DMS114 treated with DMSO at 0.1 percent for 48 hours (cell line): ENCODE data around the gene UBA52.
"Not testable (repeated sequence)": the region's sequence is repeated elsewhere in the genome, so short reads cannot be mapped to it uniquely, and the experiment has no call there.

Experiments used
- DNase-seq: peaks from one replicate; lab custom pipeline; 2025; ENCODE audit not compliant: unreplicated experiment; lab: John Stamatoyannopoulos, UW

UBA52 gene

DNA sequence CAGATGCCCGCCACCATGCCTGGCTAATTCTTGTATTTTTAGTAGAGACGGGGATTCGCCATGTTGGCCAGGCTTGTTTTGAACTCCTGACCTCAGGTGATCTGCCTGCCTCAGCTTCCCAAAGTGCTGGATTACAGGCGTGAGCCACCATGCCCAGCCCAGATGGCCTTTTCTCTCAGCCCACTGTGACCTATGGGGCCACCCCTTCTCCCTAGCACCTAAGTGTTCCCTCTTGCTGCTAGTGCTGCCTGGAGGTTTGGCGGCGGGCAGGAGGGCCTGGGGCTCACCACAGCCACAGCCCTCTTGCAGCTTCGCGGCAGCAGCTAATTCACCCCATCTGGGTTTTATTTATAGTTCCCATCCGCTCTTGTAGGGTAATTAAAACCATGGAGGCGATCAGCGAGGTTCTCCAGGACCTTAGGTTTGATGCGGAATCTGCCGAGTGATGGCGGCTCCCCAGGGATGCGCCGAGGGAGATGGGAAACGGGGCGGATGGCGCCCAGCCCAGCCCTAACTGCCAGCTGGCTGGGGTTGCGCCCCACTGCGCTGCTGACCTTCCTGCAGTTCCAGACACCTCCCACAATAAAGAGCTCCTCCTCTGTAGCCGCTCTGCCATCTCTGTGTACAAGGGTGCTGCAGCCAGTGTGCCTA is 20.2 kb downstream of the UBA52 start:
- no peak for DNase-seq

DNA sequence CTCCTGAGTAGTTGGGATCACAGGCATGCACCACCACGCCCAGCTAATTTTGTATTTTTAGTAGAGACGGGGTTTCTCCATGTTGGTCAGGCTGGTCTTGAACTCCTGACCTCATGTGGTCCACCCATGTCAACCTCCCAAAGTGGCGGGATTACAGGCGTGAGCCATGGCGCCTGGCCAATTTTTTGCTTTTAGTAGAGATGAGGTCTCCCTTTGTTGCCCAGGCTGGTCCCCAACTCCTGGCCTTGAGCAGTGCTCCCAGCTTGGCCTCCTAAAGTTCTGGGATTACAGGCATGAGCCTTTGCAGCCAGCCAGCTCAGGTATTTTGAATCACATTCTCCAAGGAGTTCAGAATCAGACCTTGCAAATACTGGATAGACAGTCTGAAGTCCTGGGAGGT is 21.1 kb downstream of the UBA52 start:
- not testable (repeated sequence) for DNase-seq

DNA sequence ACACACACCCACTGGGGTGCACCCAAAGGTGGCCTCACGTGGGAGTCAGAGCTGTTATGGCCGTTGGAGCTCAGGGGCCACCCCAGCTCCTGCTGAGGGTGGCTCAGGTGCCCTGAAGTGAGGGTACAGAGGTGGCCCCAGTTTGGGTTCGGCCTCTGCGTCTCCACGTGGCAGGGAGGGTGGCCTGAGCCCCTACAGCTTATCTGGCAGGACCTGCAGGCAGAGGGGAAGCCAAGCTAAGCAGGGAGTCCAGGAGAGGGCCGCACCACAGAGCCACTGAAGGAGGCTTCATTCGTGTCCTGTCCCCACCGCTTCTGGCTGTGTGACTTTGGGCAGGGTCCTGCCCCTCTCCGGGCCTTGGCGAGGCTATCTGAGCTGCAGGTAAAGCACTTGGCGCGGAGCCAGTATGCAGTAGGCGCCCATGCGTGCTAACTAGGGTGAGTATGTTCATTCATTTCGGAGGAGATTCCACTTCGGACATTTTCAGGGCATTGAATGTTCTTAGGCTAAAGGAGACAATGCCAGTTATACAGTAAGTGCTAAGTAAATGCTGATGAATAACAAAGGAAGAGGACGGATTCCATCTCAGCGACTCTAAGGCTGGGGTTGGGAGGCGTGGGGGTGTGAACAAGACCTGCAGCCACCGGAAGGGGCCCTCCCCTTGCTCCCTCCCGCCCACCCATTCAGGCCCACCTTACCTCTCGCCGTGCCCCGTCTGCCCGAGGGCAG is 21.9 kb downstream of the UBA52 start:
- no peak for DNase-seq

DNA sequence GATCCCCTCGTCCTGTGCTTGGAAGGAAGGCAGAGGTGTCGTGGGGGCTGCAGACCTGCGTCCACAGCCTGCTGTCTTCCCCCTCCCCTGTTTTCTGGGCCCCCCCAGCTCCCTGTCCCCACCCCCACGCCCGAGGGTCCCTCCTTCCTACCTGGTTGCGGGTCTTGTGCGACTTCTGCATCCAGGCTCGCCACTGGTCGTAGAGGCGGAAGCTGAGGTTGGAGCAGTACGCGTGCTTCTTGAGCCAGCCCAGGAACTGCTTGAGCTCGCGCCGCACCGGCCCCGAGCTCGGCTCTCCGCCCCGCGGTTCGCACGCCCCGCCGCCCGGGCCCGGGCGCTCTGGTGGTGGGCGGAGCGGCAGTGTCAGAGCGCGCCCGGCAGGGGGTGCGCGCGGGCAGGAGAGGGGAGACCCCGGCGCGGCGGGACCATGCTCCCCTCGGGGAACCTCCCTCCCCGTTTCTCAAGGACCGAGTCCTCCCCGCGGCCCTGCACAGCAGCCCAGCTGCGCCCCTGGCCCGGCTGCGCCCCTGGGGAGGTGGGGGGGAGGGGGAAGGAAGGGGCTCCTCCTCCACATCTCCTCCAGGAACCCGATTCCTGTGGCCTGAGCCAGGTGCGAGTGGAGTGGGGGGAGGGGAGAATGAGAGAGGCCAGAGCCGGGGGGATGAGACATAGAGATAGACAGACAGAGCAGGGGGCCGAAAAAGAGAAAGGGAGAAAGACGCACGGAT is 22.6 kb downstream of the UBA52 start:
- DNase-seq = peak; percentile 38

DNA sequence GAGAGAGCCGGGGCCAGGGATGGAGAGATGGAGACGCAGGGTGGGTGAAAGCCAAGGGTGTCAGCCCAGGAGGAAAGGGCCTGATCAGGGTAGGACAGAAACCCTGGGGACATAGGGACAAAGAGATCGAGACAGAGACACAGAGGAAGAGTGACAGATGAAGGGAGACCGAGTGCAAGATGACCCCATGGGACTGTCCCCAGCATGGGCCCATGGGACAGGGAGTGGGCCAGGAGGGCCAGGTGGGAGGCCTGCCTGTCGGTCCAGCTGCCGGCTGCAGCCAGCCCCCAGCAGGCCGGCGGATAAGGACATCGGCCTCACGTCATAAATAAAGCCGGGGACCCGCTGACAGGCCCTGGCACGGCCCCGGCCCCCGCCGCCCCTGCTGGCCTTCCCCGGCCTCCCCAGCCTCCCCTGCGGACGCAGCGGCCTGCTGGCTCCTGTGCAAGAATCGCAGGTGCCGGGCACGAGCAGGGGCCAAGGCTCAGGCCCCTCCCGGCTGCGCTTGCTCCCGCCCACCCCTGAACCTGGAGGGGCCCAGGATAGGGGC is 23.2 kb downstream of the UBA52 start:
- no peak for DNase-seq

DNA sequence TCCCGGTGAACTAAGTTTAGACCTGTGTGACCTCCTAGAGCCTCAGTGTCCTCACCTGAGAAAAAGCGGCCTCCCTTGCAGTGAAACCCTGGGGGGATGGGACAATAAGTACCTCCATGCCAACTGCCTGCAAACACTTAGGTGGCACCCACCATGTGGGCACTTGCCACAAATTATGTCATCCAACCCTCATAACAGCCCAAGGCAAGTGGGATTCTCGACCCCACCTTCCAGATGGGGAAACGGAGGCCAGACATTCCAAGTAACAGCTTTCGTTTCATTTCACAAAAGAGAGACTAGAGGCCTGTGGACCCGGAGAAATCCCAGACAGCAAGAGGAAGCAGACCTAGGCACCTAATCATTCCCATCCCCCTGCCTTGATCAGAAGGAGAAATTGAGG is 23.8 kb downstream of the UBA52 start:
- DNase-seq = no peak

DNA sequence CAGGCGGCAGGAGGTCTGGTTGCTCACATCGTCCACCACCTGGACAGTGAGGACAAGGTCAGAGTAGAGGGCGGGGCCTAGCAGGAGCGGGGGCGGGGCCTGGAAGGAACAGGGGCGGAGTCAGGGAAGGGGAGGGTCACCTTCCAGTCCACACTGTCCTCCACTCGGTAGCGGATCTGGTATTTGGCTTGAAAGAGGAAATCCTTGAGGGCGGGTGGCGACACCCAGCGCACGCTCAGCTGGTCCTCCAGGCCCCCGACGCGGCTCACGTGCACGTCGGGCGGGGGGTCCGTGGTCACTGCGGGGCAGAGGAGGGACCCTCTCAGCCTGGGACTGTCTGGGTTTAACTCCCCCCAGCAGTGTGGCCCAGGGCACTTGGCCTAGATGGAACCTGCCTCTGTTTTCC is 25.1 kb downstream of the UBA52 start:
- no peak for DNase-seq

DNA sequence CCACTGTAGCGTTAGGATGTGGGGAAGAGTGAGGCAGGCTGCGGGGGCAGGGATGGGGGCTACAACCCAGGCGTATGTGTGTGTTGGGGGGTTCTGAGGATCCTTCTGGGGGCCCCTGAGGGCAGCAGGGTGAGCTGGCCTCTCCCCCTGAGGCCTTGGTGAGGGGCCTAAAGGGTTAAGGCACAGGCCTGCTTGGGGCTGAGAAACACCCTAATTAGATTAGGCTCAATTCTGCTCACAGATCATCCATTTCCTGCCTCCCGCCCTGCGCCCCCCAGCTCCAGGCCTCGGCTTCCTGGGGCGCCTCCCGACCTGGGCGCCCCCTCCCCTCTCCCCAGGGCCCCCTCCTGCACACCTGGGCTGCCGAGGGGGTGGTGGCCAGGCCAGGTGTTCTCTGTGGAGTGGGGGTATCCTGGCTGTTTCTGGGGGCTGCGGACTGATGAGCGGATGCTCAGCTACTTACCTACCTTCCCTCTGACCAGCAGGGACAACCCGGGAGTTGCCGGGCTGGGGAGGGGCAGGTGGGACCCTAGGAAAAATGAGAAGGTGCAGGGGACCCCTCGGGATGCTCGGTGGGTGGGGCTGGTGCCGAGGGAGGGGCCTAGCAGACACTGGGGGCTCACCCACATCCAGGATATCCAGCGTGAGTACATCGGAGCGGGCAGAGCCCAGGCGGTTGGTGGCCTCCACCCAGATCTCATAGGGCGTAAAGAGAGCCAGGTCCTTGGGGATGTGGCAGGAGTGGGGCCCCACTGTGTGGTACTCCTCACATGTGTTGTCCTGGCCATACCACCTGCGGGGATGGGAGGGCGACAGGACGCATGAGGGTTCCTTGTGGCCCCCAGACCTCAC is 26.4 kb downstream of the UBA52 start:
- no peak for DNase-seq

DNA sequence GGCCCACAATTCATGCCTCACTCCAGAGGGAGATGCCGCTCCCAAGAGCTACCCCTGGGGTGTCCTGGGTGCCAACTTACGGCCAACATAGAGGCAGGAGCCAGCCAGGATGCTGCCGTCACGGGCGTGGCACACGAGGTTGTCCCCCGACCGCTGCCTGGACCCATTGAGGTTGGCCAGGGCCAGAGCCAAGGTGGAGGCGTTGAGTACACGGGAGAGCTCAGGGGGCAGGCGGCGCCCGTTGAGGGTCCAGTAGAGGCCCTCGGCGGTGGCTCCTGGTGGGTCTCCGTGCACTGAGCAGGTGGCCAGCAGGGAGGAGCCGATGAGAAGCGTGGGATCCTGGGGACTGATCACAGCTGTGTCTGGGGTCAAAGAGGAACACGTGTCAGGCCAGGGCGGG is 27.8 kb downstream of the UBA52 start:
- DNase-seq = no peak

DNA sequence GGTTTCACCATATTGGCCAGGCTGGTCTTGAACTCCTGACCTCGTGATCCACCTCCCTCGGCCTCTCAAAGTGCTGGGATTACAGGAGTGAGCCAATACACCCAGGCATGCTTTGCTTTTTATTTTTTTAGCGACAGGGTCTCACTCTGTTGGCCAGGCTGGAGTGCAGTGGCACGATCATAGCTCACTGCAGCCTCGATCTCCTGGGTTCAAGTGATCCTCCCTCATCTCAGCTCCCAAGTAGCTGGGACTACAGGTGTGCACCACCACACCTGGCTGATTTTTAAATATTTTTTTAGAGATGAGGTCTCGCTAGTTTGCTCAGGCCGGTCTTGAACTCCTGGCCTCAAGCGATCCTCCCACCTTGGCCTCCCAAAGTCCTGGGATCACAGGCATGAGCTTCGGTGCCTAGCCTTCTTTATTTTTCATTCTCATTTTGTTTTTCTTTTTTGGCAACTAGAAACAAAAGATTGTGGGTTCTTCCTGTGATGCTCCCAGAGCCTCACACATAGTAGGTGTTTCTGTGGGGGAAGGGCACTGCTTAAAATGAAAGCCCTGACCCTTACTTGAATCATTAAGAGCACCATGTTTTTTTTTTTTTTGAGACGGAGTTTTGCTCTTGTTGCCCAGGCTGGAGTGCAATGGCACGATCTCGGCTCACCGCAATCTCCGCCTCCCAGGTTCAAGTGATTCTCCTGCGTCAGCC is 29.2 kb downstream of the UBA52 start:
- not testable (repeated sequence) for DNase-seq

DNA sequence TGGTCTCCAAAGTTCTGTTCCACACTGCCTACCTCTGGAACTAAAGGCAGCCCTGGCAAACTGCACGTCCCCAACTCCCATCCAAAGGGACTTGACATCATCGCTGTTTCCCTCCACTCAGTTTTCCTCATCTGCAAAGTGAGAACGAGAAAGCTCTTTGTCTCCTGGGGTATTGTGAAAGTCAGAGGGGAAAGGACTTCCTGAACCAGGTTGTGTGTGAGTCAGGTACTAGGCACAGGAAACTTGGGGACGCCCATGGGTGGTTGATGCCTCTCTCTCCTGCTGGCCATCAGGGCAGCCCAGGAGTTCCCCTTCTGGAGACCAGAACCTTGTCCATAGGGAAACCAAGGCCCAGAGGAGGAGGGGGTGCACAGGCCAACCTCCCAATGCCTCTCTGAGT is 30.2 kb downstream of the UBA52 start:
- DNase-seq = no peak

DNA sequence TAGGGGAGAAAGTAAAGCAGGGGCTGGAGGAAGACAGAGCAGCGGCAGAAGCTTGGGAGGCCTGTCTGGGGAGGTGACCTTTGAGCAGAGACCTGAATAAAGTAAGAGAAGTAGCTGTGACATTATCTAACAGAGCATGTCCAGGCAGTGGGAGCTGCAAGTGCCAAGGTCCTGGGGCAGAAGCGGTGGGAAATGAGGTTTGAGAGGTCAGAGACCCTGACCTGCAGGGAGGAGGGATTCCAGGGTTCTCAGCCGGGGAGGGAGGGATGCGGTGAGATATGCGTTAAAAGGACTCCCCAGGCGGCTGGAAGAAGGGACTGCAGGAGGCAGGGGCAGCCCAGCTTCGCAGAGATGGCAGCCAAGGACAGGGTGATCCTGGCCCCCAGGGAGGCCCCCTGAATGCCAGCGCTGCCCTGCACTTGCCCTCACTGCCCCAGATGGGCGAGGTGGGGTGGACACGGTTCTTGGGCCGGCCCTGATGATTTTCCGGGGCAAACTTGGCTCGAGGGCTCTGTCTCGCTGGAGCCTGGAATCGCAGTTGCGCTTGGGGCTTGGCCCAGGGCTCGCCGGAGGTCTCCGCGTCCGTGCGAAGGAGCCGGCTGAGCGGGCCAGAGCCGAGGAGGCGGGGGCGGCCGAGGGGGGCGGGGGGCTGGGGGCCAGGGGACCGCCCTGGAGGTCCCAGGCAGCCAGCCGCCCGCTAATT is 31.7 kb downstream of the UBA52 start:
- DNase-seq = peak; percentile 33

DNA sequence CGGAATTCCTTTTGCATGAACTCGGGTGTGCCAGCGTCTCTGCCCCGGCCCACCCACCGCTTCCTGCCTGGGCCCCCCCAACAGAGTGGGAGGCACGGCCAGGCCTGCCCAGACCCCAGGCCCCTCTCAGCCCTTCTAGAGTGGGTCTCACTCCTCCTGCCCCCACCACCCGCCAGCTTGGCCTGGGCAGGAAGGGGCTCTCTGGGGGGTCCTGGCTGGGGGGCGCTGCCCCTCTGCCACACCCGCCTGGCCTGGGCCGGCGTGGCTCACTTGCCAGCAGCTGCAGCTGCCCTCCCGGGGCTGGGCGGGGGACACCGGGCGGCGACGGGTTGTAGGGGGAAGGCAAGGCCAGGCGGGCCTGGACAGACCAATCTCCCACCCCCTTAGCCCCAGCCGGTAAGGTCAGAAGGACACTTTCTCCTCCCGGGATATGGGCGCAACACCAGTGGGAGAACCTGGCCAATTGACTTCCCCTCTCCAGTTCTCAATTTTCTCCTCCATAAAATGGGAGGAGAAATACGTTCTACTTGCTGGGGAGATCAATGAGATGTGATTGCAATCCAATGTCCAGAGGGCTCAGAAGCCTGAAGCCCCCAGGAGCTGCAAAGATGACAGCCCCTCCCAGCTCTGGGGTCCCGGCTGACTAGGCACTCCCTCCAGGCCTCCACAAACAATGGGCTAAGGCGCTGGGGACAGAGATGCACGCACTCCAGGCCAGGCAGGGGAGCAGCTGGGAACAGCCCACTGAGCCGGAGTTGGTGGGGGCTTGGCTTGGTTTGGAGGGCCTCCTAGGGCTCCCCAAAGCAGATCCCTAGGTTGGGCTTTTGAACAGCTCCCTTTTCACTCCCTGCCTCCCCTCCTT is 32.5 kb downstream of the UBA52 start:
- no peak for DNase-seq

DNA sequence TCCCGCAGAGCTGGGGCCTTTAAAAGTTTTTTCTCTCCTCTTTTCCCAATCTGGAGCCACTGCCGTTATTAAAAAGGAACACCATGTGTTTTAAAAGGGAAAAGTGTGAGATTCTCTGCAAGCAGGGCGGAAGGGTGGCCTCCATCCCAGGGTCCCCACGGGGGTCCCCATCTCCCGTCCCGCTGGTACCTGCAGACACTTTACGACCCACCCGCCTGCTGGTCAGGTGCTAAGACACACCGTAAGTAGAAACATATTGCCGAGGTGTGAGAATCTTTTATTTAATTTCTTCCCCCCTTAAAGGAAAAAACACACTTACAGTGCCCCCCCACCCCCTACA is 33.1 kb downstream of the UBA52 start:
- DNase-seq = no peak

DNA sequence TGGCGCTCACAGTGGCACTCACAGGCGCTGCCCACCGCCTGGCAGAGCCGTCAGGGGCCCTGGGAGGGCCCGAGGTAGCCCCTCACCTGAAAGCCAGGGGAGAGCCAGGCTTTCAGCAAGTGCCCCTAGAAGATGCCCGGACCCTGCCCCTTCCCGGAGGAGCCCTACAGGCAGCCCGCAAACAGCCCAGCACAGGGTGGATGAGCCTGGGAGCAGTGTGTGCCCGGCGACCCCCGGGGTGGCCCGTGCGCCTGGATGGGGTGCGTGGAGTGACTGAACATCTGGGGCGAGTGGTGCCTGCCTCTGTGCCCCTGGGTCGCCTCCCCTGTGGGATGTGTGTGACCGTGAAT is 33.5 kb downstream of the UBA52 start:
- no peak for DNase-seq

DNA sequence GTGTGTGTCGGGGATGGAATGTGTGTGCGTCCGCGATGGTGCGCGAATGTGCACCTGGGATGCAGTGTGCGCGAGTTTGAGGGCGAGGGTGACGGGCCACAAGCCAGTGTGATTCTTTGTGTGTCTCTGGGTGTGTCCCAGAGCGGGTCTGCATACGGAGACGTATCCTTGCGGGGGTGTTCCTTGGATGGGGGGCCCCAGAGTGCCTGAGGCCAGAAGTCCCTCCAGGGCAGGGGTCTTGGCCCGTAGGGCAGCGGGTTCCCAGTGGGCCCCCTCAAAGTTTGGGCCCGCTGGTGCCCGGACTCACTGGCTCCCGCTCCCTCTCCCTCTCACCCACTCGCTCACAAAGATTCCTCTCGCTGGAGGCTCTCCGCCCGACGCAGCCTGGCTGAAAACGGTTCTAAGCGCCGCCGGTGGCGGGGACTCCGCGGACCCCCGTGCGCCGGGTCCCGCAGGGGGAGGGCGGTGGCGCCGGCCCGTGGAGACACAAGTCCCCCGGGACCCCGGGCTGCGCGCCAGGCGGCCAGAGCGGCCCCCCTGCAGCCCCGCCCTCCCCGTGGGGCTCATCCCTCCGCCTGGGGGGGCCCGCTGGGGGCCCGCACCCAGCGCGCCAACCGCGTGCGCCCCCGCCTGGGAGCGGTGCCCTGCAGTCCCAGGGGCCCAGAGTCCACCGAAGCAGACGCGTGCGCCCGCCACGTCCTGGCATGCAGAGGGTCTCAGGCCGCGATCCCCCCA is 34.1 kb downstream of the UBA52 start:
- DNase-seq = no peak

DNA sequence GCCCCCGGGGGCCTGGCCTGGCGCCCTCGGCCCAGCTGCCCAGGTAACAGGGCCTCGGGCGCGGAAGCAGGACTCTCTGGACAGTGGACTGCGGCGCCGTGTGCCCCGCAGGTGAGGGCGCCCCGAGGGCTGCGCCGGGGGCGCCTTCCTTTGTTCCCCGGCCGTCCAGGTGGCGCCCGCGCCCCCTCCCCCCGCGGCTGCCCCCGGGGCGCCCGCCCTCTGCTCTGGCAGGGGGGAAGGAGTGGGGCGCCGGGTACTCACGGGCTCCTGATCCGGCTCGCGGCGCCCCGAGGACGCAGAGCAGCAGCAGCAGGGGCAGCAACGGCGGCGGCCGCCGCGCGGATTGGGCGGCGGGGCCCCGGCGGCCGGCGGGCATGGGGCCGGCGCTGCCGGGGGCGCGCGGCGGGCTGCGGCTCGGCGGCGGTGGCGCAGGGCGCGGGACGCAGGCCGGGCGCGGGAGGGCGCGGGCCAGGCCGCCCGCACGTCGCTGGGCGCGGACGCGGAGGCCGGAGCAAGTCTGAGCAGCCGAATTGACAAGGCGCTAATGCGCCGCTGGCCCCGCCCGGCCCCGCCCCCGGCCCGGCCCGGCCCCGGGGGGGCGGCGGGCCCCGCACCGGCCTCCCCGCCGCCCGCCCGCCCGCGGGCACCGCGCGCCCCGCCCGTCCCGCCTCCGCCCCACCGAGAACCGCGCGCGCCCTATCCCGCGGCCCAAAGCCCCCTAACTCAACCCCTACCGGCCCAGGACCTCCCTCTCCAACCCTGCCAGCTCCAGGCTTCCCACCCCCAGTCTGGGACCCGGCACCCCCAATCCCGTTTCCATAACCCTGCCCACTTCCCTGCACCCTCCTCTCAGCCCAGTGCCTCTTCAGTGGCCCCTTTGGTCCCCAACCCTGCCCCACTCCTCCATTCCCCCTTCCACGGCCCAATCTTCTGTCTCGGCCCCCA is 34.9 kb downstream of the UBA52 start, which contains the start of gene CRLF1:
Gene CRLF1, minus strand, starts transcription at position 519 of the 945 bp plus-strand sequence. Its CDS starts 143 bp downstream, at position 376.
- DNase-seq = no peak
